Mesodermal cell (in vitro differentiated cells): Measurements from ENCODE around the gene FOXI1.

Experiments
- H3K27ac ChIP-seq: 2 replicates; pipeline ENCODE4 v1.7.0; 2013; ENCODE audit warnings: mild to moderate bottlenecking, low read depth, low read length, moderate library complexity; ENCODE audit not compliant: severe bottlenecking
- H3K36me3 ChIP-seq: 2 replicates; pipeline ENCODE4 v1.7.1; 2013; ENCODE audit warnings: mild to moderate bottlenecking, low read length, moderate library complexity; ENCODE audit not compliant: control insufficient read depth, insufficient read depth
- H3K4me1 ChIP-seq: one replicate; pipeline ENCODE4 v1.7.1; 2013; ENCODE audit warnings: mild to moderate bottlenecking, low read length; ENCODE audit not compliant: insufficient read depth, control insufficient read depth, poor library complexity, severe bottlenecking
- H3K4me3 ChIP-seq: 2 replicates; pipeline ENCODE4 v1.7.0; 2013; ENCODE audit warnings: low read length, control low read depth, mild to moderate bottlenecking; ENCODE audit not compliant: insufficient read depth, poor library complexity, severe bottlenecking; ENCODE audit errors: extremely low read depth
- H3K9me3 ChIP-seq: 2 replicates; pipeline ENCODE4 v1.7.1; 2013; ENCODE audit warnings: mild to moderate bottlenecking, low read length, moderate library complexity; ENCODE audit not compliant: control insufficient read depth
- WGBS, 2 experiments: methylation state at CpG; one replicate each; pipeline ENCODE4 v1.1.5; 2013; ENCODE audit warnings: missing lambda C conversion rate in 2 of 2; ENCODE audit not compliant: insufficient coverage in 2 of 2; 5-methylcytosine and 5-hydroxymethylcytosine counted together

The FOXI1 gene

DNA sequence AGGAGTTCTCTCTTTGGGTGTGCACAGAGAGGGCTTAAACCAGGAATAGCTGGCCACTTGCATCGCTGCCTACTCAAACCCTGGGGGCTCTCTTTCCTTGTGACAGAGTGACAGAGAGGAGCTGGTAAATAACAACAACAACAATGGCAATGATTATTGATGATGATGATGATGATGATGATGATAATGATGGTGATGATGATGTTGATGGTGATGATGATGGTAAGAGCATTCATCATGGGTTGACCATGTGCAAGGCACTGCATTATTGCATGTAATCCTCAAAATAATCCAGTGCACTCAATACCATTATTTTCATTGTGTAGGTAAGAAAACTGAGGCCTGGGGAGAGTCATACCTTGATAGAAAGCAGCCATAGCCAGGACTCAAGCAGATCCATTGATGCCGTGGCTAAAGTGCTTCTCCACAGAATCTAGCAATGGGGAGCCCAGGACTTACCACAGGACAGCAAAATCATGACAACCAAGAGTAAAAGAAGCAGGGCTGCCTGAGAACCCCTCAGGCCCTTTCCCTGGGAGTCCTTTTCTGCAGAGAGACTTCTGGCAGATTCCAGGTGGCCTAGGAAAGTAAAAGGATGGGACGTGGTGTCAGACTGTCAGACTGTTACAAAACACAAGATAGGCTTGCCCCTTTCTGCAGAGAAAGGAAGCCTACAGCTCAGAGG, 4.8 kb downstream of the FOXI1 start:
- no peak overlapping the region for H3K27ac ChIP-seq
- 43 to 68% methylated on average over 1 to 3 of the region's 3 CpGs for WGBS, 2 experiments
- no peaks in the 10 kb centered on the region for H3K9me3 ChIP-seq
- H3K36me3 ChIP-seq: no peaks in the 10 kb centered on the region
- H3K4me3 ChIP-seq: no peak overlapping the region
- no peaks in the 10 kb centered on the region for H3K4me1 ChIP-seq

DNA sequence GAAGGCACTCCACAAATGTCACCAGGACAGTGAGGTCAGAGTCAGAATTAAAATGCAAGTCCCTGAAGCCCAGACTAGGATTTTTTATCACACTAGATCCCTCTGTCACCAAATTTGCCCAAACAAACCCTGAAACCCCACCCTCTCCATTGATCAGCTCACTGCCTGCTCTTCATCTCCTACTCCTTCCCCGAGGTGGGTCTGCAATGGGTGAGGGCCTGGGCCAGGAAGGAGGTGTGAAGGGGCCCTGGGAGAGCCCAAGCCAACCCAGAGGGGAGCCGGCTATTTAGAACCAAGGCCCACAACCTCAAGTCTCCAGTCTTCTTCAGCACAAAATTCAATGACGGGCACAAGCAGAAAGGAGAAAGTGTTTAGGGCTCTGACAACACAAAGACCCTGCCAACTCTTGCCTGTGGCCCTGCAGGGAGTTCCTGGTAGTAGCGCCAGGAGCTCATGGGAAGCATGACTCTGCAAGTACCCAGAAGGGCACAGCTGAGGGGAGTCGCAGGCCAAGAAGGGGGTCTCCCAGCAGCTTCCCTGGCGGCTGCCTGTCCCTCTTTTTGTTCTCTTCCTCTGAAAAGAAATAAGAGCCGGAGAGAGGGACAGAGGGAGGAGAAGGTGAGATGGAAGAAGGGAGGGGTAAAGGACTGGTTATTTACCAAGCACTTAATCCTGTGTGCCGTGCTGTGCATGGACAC, 5.5 kb downstream of the FOXI1 start:
- no peaks in the 10 kb centered on the region for H3K36me3 ChIP-seq
- no peaks in the 10 kb centered on the region for H3K4me1 ChIP-seq
- no peak overlapping the region for H3K27ac ChIP-seq
- no peaks in the 10 kb centered on the region for H3K9me3 ChIP-seq
- no peak overlapping the region for H3K4me3 ChIP-seq
- WGBS, 2 experiments: 67 to 83% methylated on average over 6 of the region's 8 CpGs

DNA sequence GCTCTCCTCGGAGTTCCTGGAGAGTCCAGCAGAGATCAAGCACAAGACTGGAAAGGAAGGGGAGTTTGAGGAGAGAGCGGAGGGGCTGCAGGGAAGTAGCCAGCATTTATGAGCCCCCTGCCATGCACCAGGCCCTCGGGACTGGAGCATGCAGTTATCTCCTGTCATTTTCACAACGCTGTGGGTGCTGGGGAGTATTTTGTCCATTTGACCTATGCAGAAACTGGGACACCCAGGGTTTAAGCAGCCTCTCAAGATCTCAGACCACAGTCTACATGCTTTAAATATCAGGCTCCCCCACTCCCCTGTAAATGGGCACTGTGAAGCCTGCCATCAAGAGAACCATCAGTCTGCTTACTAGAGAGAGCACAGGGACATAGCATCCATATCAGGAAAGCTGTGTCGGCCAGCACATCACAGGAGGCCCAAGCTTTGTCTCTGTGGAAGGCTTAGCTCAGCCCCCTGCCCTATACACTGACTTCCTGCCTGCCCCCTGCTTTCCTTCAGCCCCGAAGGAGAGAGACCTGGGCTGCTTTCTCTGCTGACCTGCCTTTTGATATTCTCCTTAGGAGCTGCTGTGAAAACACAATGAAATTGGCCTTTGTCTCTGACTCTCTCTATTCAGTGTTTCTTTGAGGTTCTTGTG, 7.3 kb downstream of the FOXI1 start:
- H3K4me3 ChIP-seq: no peak overlapping the region
- no peaks in the 10 kb centered on the region for H3K9me3 ChIP-seq
- 55 to 60% methylated on average over 6 of the region's 6 CpGs for WGBS, 2 experiments
- H3K4me1 ChIP-seq: no peaks in the 10 kb centered on the region
- H3K36me3 ChIP-seq: no peaks in the 10 kb centered on the region
- no peak overlapping the region for H3K27ac ChIP-seq

DNA sequence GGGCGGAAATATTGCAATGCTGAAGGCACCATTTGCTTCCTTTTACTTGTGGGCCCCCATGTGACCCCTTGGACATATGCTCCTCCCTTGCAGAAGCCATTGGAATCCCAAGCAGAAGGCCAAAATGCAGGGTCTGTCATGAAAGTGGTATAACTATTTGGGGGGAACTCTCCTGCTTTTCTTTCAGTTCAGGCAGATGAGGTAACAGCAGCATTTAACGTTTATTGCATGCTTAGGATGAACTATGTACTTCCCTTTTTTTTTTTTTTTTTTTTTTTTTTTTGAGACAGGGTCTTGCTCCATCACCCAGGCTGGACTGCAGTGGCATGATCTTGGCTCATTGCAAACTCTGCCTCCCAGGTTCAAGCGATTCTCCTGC, 7.8 kb downstream of the FOXI1 start:
- H3K4me3 ChIP-seq: no peak overlapping the region
- 67 to 75% methylated on average over 2 of the region's 3 CpGs for WGBS, 2 experiments
- H3K9me3 ChIP-seq: no peaks in the 10 kb centered on the region
- no peaks in the 10 kb centered on the region for H3K4me1 ChIP-seq
- H3K36me3 ChIP-seq: no peaks in the 10 kb centered on the region
- no peak overlapping the region for H3K27ac ChIP-seq

DNA sequence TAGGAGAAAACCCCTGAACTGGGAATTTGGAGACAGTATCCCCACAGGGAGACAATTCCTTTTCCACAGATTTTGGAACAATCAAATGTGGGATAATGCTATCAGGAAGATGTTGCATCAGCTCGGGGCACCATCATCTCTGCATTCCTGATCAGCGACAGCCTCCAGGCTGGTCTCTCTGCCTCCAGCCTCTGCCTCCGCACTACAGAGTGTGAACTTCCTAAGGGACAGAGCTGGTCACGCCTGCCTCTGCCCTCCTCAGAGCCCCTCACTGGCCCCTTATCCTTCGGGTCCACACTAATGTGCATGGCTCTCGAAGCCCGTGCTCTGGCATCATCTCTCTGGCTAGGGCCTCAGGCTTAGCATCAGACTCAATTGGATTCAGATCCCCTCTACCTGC, 8.6 kb downstream of the FOXI1 start:
- 79 to 86% methylated on average over 6 to 7 of the region's 7 CpGs for WGBS, 2 experiments
- H3K27ac ChIP-seq: no peak overlapping the region

DNA sequence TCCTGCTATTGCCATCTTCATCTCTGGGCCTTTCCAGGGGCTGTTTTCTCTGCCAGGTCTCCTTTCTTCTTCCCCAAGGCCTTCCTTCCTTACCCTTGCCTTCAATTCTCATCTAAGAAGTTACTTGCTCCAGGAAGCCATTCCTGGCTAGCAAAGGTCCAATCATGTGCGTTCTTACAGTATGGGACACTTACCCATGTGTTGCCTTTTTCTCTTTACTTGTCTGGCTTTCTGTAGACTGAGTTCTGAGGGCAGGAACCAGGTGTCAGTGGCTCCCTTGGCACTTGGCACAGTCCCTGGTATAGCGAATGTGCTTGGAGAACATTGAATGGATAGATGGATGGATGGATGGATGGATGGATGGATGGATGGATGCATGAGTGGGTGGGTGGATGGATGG, 10.2 kb downstream of the FOXI1 start:
- Histone ChIP-seq H3K4me3 (no peak overlapping the region), H3K9me3 (no peaks in the 10 kb centered on the region), H3K4me1 (peaks cover under 1% of the 10 kb centered on the region), H3K36me3 (no peaks in the 10 kb centered on the region), H3K27ac (no peak overlapping the region)
- WGBS, 2 experiments: 100% methylated on average over 1 to 2 of the region's 2 CpGs

More for the DNA sequence above, 8.6 kb downstream of the FOXI1 start:
- Histone ChIP-seq H3K4me3 (no peak overlapping the region), H3K4me1 (no peaks in the 10 kb centered on the region), H3K9me3 (no peaks in the 10 kb centered on the region), H3K36me3 (no peaks in the 10 kb centered on the region)

DNA sequence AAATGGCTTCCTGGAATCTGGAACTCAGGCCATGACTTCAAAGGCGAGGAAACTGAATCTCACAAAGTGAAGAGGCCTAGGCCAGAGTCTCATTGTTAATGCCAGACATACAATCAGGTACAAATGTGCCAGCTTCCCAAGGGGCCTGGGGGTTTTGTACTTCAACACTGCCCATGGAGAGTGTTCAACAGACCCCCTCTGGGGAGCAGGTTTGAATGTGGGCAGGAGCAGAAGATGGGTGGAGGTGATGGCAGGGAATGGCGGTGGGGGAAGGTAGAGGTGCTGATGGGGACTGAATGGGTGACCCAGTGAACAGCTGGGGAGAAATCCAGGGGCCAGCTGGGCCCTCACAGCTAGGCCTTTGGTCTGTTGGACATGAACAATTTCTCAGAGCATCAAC, 12.0 kb downstream of the FOXI1 start:
- no peaks in the 10 kb centered on the region for H3K9me3 ChIP-seq
- no peak overlapping the region for H3K27ac ChIP-seq
- H3K4me1 ChIP-seq: peaks cover 10% of the 10 kb centered on the region
- no peaks in the 10 kb centered on the region for H3K36me3 ChIP-seq
- 86 to 100% methylated on average over 2 of the region's 2 CpGs for WGBS, 2 experiments
- H3K4me3 ChIP-seq: no peak overlapping the region

DNA sequence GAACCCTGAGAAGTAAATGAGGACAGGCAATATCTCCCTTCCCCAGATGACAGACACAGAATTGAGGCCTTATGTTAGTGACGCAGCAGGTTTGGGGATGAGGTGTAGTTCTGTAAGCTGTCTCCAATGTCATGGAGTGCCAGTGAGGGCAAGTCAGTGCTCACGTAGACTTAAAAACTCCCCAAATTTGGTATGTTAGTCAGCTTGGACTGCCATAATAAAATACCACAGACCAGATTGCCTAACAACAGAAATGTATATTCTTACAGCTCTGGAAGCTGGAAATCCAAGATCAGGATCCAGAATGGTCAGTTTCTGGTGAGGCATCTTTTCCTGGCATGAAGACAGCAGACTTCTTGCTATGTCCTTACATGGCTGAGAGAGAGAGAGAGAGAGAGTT, 14.9 kb downstream of the FOXI1 start:
- Histone ChIP-seq H3K4me1 (peaks cover 10% of the 10 kb centered on the region), H3K9me3 (no peaks in the 10 kb centered on the region), H3K4me3 (no peak overlapping the region), H3K27ac (no peak overlapping the region), H3K36me3 (no peaks in the 10 kb centered on the region)
- 100% methylated on average over 1 of the region's 2 CpGs; no CpG with 5 or more reads in 1 of the 2 experiments for WGBS, 2 experiments

DNA sequence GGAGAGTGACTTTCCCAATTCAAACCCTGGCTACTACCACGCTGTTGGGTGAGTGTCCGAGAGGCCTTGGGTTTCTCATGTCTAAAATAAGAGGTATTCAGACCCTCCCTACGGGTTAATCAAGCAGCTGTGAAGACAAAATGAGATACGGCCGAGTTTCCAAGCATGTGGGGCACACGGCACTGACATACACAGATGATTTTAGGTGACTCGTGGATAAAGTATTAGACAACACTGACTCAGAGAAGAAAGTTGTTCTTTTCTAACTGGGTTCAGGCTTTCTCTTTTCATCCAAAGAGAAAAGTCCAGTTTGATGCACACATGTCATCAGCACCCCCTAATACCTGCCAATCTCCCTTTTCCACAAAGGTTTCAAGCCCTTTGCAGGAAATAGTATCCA, 15.6 kb downstream of the FOXI1 start:
- H3K9me3 ChIP-seq: peaks cover 6% of the 10 kb centered on the region
- no peaks in the 10 kb centered on the region for H3K36me3 ChIP-seq
- no peak overlapping the region for H3K27ac ChIP-seq
- H3K4me1 ChIP-seq: peaks cover 10% of the 10 kb centered on the region
- 94 to 98% methylated on average over 5 to 7 of the region's 7 CpGs for WGBS, 2 experiments
- H3K4me3 ChIP-seq: no peak overlapping the region

DNA sequence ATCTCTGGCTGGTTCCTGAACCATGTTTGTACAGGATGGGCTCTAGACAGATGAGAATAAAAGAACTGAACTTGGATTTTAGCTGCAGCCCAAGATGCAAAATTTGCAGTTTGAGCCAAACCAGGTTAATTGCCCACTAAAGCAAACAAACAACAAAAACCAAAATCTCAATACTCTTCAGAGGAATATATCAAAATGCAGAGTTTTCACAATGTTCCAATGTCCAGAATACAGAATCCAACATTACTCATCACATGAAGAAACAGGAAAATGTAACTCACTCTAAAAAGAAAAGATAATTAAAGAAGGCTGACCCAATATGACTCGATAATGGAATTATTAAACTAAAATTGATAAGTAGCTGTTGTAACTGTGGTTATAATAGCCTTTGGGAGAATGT, 20.4 kb downstream of the FOXI1 start:
- no peak overlapping the region for H3K27ac ChIP-seq
- peaks cover 6% of the 10 kb centered on the region for H3K9me3 ChIP-seq
- peaks cover 9% of the 10 kb centered on the region for H3K4me1 ChIP-seq
- H3K4me3 ChIP-seq: no peak overlapping the region
- no peaks in the 10 kb centered on the region for H3K36me3 ChIP-seq
- WGBS, 2 experiments: 100% methylated on average over 1 of the region's 1 CpG

DNA sequence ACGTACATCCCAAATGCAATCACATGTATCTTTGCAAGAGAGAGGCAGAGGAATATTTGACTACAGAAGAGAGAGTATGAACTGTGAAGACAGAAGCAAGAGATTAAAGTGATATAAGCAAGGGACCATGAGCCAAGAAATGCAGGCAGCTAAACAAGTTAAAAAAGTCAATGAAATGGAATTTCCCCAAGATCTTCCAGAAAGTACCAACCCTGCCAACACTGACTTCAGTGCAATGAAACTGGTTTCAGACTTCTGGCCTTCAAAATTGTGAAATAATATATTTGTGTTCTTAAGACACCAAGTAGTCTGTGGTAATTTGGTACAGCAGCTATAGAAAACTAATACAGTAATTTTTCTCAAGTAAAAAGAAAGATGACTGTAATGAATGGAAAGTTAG, 20.9 kb downstream of the FOXI1 start:
- 86 to 100% methylated on average over 1 of the region's 1 CpG for WGBS, 2 experiments
- Histone ChIP-seq H3K27ac (no peak overlapping the region), H3K36me3 (no peaks in the 10 kb centered on the region), H3K4me1 (peaks cover 3% of the 10 kb centered on the region), H3K9me3 (peaks cover 6% of the 10 kb centered on the region), H3K4me3 (no peak overlapping the region)
